ENCODE results near the gene GET3.
"Not testable (repeated sequence)": the region's sequence is repeated elsewhere in the genome, so short reads cannot be mapped to it uniquely, and the experiment has no call there.

The GET3 gene

DNA sequence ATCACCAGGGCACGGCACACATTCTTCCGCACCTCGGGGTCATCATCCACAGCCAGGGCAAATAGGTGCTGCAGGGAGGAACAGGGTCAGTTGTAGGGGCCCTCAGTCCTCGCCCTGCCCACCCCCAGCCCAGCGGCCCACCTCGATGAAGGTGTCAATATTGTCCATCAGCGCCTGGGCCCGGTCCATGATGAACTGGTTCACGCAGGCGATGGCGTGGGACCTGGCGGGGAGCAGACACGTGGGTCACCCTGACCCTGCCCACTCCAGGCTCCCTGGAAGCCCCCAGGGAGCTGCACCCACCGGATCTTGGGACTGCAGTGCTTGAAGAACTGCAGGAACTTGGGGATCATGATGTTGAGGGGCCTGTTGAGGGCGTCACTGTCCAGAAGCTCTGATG, 22.2 kb upstream of the GET3 start:
- no peak for DNase-seq (ENCODE audit: low read depth in 1 of 2, low spot score in 1 of 2)

DNA sequence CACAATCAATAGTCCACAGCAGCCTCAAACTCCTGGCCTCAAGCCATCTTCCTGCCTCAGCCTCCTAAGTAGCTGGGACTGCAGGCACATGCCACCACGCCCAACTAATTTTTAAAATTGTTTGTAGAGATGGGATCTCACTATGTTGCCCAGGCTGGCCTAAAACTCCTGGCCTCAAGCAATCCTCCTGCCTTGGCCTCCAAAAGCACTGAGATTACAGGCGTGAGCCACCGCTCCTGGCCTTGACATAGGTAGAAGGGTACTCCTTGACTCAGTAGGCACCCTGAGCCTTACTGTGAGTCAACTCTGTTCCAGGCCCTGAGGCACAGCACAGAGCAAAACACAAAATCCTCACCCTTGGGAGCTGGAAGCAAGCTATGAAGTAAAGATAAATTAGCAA, 21.4 kb upstream of the GET3 start:
- DNase-seq (ENCODE audit: low read depth in 1 of 2, low spot score in 1 of 2), result no peak

DNA sequence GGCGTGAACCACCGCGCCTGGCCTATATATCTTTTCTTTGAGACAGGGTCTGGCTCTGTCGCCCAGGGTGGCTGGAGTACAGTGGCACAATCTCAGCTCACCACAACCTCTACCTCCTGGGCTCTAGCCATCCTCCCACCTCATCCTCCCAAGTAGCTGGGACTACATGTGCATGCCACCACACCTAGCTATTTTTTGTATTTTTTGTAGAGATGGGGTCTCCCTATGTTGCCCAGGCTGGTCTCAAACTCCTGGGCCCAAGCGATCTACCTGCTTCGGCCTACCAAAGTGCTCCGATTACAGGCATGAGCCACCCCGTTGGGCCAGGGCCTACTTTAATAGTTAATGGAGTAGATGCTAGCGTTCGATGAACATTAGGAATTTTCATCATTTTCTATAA, 17.0 kb upstream of the GET3 start:
- DNase-seq (ENCODE audit: low read depth in 1 of 2, low spot score in 1 of 2), result no peak

DNA sequence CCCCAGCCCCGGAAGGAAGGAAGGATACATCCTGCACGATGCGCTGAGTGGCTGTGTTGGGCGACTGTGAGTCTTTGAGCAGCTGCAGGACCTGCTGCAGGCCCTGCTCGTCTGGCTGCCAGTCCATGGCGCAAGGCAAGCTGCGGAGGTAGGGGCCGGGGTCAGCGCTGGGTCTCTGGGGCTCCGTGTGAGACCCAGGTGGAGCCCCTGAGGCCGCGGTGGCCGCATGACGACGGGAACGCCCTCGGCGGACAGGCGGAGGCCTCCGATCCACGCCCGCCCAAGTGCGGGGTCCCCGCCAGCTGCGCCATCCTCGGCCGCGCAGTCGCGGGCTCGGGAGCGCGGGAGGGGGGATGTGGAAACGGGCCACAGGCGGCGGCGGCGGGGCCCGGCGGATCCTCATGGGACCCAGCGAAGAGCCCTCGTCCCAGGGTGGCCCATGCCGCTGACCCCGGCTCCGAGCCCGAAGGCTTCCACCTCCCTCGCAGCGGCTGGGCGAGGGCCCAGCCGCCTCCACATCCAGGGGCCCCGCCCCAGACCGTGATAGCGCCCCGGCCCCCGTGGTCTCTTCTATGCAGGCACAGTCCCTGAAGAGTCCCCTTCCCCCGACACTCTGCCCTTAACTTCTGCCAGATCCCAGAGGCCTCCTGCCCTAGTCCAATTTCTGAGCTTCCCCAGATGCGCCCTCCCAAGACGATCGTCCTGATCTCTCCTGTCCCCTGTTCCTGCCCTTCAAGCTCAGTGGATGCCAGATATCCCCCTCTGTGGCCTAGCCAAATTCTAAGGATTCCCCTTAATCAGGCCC, 16.2 kb upstream of the GET3 start:
- no peak for DNase-seq (ENCODE audit: low read depth in 1 of 2, low spot score in 1 of 2)

DNA sequence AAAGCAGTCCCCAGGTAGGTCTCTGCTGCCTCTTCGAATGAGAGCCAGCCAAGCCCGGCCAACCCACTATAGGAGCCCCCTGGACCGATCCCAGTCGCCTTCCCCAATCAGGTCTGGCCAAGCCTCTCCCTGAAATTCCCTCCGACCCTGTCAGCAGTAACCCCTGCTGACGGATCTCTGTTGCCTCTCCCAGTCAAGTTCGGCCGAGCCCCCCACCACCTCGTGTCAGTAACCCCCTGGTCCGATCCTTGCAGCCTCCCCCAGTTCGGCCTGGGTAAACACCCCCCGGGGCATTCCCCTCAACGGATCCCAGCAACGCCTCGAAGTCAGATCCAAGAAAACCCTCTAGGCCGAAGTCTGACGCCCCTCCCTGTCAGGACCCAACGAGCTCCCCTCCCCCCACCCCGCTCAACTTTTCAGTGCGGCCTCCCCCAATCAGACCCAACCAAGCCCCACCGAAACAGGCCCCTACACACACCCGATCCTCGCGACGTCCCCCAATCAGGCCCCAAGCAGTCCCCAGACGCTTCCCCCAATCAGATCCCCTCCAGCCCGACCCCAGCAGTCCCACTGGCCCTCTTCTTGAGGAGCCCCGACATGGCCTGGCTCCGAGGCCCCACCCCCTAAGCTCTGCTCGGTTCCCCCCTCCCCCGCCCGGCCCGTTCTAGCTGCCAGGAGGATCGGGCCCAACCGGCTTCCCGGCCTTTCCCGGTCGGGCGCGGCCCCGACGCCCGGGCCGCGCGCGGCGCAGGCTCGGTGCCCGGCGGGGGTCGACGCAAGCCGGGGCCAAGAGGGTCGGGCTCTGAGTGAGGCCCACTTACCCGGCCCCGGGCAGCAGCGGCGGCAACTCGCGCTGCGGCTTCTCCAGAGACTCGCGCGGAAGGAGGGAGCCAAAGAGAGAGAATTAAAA, 15.4 kb upstream of the GET3 start:
- DNase-seq (ENCODE audit: low read depth in 1 of 2, low spot score in 1 of 2), result peak in 1 of 2 donors; percentile 11

DNA sequence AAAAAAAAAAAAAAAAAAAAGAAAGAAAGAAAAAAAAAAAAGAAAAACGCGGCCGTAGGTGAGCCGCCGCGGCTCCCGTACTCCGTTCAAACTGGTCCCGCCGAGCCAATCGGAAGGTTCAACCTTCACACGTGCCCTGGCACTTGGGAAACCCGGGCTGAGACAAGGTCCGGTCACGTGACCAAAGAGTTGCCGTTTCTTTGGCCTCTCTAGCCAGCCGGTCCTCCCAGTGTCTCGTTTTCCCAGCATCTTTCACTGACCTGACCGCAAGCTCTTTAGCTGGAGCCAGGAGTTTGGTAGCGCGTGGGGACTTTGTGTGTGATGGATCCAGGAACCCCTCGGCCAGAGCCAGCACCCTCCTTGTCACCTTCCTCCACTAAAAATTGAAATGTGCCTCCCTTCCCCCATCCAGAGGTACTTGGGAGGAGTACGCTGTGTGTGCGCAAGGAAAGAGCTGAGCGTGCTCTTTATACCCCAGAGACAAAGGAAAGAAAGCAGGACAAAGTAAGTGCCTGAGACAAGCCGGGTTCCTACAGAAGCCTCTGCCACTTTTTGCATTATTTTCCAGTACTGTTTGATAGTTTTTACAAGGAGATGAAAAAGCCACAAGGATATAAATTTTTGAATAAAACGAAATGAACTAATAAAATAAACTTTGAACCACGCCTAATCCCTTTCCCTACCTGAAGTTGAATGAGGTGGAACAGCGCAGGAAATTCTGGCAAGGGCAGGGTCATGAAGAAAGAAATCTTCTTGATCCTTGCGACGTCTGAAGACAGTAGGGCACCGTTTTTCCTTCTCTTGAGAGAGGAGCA, 14.5 kb upstream of the GET3 start:
- DNase-seq (ENCODE audit: low read depth in 1 of 2, low spot score in 1 of 2), result peak; percentile 74 to 94

DNA sequence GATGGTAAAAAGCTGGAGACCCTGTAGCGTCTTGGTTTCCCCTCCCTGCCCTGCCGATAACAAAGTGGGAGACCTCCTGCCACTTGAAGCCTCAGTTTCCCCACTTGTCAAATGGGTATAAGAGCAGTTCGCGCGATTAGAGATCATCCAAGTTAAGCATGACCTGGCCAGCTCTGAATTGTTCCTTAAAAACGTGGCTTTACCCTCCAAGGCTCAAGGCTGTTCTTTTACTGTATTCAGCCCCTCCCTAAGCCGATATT, 14.0 kb upstream of the GET3 start:
- no peak for DNase-seq (ENCODE audit: low read depth in 1 of 2, low spot score in 1 of 2)

DNA sequence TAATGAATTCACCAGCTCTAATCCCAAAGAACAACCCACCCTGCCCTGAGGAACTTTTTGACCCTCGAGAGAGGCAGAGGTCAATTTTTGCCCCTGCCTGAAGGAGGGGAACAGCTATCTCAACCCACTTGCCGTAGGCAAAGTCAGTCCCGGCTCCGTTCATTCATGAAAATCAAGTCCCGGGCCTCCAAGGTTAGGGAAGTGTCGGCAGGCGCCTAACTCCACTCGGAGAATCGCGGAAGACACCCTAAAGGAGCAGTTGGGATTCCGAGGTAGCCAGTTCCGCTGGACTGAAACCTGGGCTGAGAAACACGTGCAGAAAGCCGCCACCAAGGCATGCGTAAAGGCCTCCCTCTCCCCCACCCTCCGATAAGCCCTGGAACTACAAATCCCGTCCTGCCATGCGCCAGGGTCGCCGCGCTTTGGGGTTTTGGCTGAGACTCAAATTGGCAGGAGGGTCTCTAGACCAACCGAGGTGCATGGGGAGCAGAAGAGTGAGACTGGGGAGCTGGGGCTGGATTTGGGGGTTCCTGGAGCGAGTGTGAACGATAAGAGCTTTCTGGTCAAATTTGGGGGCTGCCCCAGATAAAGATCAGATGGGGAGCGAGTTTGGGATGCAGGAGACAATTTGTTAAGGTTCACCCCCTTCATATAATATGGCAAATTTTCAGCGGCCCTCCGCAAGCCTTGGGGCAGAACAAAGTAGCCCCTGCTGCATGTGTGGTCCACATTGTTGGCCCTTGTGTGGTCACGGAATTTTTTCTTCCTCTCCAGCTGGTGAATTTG, 13.5 kb upstream of the GET3 start, which contains the start of gene TNPO2:
Gene TNPO2 (minus strand): TSS at position 292 of the 786 bp plus-strand sequence. CDS start 2,955 bp downstream, outside the sequence.
- DNase-seq (ENCODE audit: low read depth in 1 of 2, low spot score in 1 of 2), result peak; percentile 50 to 73

DNA sequence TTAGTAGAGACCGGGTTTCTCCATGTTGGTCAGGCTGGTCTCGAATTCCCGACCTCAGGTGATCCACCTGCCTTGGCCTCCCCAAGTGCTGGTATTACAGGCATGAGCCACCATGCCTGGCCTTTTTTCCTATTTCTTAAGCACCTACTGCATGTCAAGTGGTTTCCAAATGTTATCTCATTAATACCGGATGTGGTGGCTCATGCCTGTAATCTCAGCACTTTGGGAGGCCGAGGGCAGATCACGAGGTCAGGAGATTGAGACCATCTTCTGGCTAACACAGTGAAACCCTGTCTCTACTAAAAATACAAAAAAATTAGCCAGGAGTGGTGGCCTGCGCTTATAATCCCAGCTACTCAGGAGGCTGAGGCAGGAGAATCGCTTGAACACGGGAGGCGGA, 11.7 kb upstream of the GET3 start:
- DNase-seq (ENCODE audit: low read depth in 1 of 2, low spot score in 1 of 2), result not testable (repeated sequence)

DNA sequence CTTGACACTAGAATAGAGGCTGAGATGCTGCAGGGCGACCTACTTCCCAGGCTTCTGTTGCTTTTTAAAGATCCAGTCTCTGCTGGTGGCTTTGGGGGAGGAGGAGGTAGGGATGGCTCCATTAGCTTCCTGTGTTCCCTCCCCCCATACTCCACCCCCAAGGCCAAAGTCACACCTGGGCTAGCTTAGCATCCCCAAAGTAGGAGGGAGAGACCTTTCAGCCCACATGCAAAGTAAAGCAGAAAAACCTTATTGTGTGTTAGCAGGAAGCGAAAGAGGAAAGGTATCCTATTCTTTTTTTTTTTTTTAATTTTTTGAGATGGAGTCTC, 10.3 kb upstream of the GET3 start:
- DNase-seq (ENCODE audit: low read depth in 1 of 2, low spot score in 1 of 2), result no peak

DNA sequence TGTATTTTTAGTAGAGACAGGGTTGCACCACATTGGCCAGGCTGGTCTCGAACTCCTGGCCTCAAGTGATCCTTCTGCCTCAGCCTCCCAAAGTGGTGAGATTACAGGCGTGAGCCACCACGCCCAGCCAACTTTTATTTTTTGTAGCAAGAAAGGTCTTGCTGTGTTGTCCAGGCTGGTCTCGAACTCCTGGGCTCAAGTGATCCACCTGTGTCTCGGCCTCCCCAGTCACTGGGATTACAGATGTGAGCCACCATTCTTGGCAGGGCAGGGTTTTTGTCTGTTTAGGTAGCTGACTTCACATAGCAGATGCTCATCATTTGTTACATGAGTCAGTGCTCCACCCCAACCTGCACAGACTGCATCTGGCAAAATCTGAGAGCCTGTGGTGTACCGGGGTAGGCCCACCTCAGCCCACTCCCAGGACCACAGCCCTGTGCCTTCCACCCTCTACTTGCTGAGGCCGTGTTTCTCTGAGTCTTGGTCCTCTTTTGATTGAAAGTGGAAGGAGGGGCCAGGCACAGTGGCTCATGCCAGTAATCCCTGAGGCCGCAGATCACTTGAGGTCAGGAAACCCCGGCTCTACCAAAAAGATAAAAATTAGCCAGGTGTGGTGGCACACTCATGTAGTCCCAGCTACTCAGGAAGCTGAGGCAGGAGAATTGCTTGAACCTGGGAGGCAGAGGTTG, 9.4 kb upstream of the GET3 start:
- no peak for DNase-seq (ENCODE audit: low read depth in 1 of 2, low spot score in 1 of 2)

DNA sequence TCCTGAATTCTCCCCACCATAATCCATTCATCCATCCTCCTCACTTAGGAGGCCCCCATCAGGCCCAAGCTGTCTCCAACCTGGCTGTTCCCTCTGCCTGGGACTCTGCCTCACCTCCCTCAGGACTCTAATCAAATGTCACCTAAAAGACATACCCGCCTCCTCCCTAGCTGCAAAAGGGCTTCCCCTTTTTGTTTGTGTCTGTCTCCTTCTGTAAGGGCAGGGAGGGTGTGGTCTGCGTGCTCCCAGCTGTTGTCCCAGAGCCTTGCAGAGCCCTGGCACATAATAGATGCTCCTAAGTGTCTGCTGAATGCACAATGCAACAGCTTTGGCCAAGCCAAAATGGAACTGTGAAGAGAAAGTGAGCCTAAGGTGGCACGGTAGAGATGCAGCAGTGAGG, 7.2 kb upstream of the GET3 start:
- no peak for DNase-seq (ENCODE audit: low read depth in 1 of 2, low spot score in 1 of 2)

DNA sequence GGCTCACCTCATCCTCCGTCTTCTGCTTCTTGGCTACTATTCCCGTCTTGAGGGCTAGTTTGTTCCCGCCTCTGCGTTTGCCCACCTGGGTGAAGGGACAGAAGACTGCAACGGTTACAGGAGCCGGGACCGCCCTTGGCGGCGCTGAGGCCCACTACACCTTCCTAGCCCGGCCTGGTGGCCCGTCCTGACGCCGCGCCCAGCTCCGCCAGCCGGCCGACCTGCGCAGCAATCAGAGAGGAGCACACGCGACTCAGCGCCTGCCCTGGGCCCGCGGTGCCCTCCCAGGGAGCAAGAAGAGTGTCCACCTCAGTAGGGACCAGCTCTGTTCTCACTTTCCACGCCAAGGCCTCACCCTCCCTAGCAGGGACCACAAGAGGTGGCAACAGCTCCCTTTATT, 6.0 kb upstream of the GET3 start:
- no peak for DNase-seq (ENCODE audit: low read depth in 1 of 2, low spot score in 1 of 2)

DNA sequence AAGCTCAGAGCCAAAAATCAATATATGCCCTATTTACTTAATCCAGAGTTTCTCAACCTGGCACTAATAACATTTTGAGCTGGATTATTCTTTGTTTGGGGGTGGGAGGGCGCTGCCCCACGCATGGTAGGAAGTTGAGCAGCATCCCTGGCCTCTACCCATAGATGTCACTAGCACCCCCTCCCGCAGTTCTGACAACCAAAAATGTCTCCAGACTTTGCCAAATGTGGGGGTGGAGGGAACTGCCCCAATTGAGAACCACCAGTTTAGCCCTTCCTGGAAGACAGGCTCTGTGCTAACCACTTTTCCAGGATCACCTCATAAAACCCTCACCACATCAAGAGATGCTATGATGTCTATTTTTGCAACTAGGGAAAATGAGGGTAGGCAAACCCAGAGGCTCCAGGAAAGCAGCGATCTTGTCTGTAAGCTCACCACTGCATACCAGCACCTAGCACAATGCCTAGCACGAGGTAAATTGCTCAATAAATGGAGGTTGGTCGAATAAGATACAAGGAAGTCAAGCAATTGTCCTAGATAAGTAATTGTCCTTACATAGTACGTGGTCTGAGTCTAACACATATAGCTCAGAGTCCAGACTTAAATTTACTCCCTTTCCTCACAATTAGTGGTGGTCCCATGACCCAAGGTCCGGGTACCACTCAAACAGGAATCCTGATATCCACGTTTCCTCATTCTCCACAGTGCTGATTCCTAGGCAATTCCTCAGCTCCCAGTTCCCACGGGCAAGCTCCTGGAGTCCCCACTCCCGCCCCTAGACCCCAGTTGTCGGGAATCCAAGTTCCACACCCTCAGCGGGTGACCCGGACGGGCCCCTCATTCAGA, 3.7 kb upstream of the GET3 start:
- DNase-seq (ENCODE audit: low read depth in 1 of 2, low spot score in 1 of 2), result peak in 1 of 2 donors; percentile 52

DNA sequence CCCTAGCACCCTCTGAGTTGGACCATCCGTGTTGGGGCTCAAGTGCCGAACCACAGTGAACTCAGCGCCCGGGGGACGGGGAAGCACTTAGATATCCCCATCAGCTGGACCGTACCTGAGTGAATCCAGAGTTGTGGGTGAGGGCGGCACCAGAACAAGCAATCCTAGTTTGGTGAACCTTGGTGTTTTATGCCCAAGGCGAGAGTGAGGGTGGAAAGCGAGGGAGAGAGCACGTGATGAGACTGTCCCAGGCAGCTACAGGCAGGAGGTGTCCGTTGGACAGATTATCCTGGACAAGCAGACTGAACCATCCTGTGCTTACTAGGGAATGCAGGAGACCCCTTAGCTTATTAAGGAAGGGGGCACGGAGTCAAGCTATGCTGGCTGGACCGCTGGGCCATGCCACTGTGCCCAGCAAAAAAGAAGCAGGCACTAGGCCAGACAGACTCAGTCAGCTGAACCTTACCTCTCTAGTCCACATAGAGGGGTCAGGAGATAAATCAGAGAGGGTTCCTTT, 596 bp downstream of the GET3 start:
- DNase-seq (ENCODE audit: low read depth in 1 of 2, low spot score in 1 of 2), result no peak

DNA sequence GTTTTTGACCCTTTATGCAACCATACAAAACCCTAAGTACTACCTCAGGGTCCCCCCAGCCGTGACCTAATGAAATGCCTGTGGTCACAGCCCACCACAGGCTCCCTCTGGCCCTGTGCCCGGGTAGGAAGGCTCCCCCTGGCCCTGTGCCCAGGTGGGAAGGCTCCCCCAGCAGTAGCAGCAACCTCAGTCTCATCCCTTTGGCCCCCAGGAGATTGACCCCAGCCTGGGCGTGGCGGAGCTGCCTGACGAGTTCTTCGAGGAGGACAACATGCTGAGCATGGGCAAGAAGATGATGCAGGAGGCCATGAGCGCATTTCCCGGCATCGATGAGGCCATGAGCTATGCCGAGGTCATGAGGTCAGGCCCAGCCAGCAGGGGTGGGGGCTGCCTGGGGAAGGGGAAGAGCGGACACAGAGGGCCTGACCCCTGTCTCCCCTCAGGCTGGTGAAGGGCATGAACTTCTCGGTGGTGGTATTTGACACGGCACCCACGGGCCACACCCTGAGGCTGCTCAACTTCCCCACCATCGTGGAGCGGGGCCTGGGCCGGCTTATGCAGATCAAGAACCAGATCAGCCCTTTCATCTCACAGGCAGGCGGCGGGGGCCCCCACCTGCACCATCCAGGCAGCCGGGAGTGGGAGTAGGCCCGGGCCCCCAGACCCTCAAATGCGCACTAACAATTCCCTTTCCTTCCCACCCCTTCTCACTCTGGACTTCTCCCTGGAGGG, 8.0 kb downstream of the GET3 start:
- no peak for DNase-seq (ENCODE audit: low read depth in 1 of 2, low spot score in 1 of 2)

DNA sequence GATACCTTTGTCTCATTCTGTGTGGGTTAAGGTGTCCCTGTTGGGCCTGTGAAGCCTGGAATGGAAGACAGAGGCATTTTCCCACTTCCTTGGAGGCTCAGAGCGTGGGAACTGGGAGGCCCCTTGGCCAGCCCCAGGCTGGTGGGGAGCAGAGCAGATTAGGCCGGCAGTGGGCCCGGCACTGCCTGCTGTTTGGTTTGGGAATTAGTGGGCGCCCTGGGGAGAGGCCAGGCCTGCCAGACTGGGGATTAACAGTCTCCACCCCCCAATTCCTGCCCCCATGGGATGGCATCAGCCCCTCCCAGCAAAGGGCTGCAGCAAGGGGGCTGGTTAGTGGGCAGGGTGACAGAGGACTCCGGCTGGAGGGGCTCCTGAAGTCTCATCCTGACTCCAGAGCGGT, 11.2 kb downstream of the GET3 start:
- DNase-seq (ENCODE audit: low read depth in 1 of 2, low spot score in 1 of 2), result no peak

DNA sequence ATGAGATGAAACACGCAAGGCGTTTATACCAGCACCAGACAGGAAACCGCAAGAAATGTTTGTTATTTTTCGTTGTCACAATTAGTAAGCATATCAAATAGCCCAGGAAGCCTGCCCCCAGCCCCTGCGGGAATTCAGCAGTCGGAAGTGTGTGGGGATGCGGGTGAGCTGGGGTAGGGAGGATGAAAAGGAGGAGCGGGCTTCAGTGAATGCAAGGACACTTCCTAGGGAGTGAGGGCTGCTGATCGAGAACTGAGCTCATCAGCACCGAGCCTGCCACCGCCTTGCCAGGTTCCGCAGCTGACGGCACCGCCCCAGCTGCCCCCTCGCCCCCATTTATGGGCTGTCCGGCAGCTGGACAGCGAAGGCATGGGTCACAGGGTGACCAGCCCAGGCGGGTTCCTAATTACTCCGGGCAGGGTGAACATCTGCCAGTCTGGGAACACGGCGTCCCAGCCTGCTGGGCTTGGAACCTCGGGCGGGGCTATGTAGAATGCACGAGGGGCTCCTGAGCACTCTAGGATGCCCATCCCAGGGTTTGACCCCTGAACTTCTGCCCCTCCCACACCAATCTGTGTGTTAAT, 12.7 kb downstream of the GET3 start:
- DNase-seq (ENCODE audit: low read depth in 1 of 2, low spot score in 1 of 2), result no peak

Measured in activated CD4-positive, alpha-beta T cell treated with anti-CD3 and anti-CD28 coated beads, Interleukin-2, amount 50 U/mL, for 24 hours (primary cell).